Psoas muscle (tissue), 8 donors: Measurements from ENCODE around the gene ALAS1. TPM values are rescaled to one million over a fixed set of nuclear protein-coding genes. Genes with fewer than 3 reads are reported as not detected.
A peak's percentile ranks its signal among the peaks of the same experiment; 100 is the strongest.

Source experiments
- ATAC-seq, 4 donors: fragments of 200-7000 bp; cut with Tn5 transposase; one replicate each; pipeline ENCODE4 v1.9.1; 2020; ENCODE audit warnings: moderate library complexity in 3 of 4, mild to moderate bottlenecking in 2 of 4
- DNase-seq, 2 donors: peaks; one replicate each; pipeline ENCODE4 v3.0.0-alpha.2; 2020
- H3K27ac ChIP-seq: fragments of 200-600 bp; one replicate; pipeline ENCODE4 v1.8.0; 2022
- H3K27me3 ChIP-seq, 3 donors: fragments of 200-600 bp in 1 of 3; one replicate each; pipeline versions ENCODE4 v1.6.1 to v1.8.0; 2013 to 2022; ENCODE audit warnings: low read length in 2 of 3, mild to moderate bottlenecking in 2 of 3, moderate library complexity in 1 of 3; ENCODE audit not compliant: insufficient read depth in 3 of 3
- H3K36me3 ChIP-seq, 2 donors: fragments of 200-600 bp in 1 of 2; one replicate each; pipeline versions ENCODE4 v1.6.1 to v1.8.0; 2013 to 2022; ENCODE audit warnings: low read depth in 1 of 2, mild to moderate bottlenecking in 1 of 2, moderate library complexity in 1 of 2; ENCODE audit not compliant: insufficient read depth in 1 of 2
- H3K4me1 ChIP-seq: fragments of 200-600 bp; one replicate; pipeline ENCODE4 v1.8.0; 2022
- H3K4me3 ChIP-seq: fragments of 200-600 bp; one replicate; pipeline ENCODE4 v1.8.0; 2022; ENCODE audit warnings: mild to moderate bottlenecking
- H3K9me3 ChIP-seq: fragments of 200-600 bp; one replicate; pipeline ENCODE4 v1.8.0; 2022
- WGBS, 3 donors: extraction: QIAGEN DNeasy Blood & Tissue Kit; methylation state at CpG; one replicate each; pipeline versions ENCODE4 v1.1.6 to v1.1.7; 2013; 5-methylcytosine and 5-hydroxymethylcytosine counted together
- intact Hi-C, 2 donors: fragments of 100-400 bp; cut with DNase I; formaldehyde crosslinking; loops; one replicate each; pipeline versions ENCODE4 v1.11.0 to v1.14.2; 2022
- polyA plus RNA-seq, 3 donors: library from polyadenylated mRNA; stranded (reverse); fragments of 200-250 nt; gene quantifications; one replicate each; pipeline ENCODE4 v1.2.3, GENCODE V29; 2013
- total RNA-seq, 4 donors: library from RNA; stranded (reverse); fragmentation: NEBNext Ultra II Directional in 2 of 4; extraction: Animal tissue kit (Norgen Biotek cat#: 25700) in 2 of 4; gene quantifications; one replicate each; pipeline versions ENCODE4 v1.2.1 to v1.2.4, GENCODE V29; 2021 to 2023
- TF ChIP-seq, protein P1 (sequence below): fragments of 200-600 bp; IDR thresholded peaks from one replicate; pipeline ENCODE4 v1.8.0; 2022; ENCODE audit warnings: antibody characterized with exemption
- donor health status: healthy with polysubstance abuse.
- donor health status: DM: no; HTN: no; CAD: no; lungs with moderate emphysema.
- donor health status: Bipolar disorder and iron deficiency.
- donor health status: healthy.
- donor health status: DM: yes; HTN: yes; CAD: no.
- donor health status: DM: no; HTN: no; CAD: no.
- donor health status: DM: no; HTN: no; CAD: no.
- donor health status: DM: yes; HTN: yes; CAD: no.

ALAS1 gene
- total and polyA plus RNA-seq, 7 donors, result 50.1 to 138 (median 75.2) TPM

DNA sequence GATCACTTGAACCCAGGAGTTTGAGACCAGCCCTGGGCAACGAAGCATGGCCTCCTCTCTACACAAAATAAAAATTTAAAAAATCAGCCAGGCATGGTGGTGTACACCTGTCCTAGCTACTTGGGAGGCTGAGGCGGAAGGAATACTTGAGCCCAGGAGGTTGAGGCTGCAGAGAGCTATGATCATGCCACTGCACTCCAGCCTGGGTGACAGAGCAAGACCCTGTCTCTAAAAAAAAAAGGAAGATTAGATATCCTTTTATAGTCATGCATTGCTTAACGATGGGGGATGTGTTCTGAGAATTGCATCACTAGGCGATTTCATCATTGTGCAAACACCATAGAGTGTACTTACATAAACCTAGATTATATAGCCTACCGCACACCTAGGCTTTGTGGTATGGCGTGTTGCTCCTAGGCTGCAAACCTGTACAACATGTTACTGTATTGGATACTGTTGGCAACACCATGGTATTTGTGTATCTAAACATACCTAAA lies 12.6 kb downstream of the ALAS1 start:
- no peak for DNase-seq
- peak in 2 of 4 donors; percentile 42 to 51 for ATAC-seq
- Histone ChIP-seq H3K9me3 (no peaks in the 10 kb centered on the region), H3K27me3 (no peaks in the 10 kb centered on the region), H3K4me3 (no peak overlapping the region), H3K36me3 (peaks cover 5 to 100% of the 10 kb centered on the region in 2 donors), H3K27ac (no peak overlapping the region), H3K4me1 (peaks cover 1% of the 10 kb centered on the region)
- TF ChIP-seq, protein P1, sequence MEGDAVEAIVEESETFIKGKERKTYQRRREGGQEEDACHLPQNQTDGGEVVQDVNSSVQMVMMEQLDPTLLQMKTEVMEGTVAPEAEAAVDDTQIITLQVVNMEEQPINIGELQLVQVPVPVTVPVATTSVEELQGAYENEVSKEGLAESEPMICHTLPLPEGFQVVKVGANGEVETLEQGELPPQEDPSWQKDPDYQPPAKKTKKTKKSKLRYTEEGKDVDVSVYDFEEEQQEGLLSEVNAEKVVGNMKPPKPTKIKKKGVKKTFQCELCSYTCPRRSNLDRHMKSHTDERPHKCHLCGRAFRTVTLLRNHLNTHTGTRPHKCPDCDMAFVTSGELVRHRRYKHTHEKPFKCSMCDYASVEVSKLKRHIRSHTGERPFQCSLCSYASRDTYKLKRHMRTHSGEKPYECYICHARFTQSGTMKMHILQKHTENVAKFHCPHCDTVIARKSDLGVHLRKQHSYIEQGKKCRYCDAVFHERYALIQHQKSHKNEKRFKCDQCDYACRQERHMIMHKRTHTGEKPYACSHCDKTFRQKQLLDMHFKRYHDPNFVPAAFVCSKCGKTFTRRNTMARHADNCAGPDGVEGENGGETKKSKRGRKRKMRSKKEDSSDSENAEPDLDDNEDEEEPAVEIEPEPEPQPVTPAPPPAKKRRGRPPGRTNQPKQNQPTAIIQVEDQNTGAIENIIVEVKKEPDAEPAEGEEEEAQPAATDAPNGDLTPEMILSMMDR, result no peak
- intact Hi-C loops, result no loop called here
- WGBS, 3 donors, result 86 to 95% (median 88%) methylated on average over 6 of the region's 6 CpGs

DNA sequence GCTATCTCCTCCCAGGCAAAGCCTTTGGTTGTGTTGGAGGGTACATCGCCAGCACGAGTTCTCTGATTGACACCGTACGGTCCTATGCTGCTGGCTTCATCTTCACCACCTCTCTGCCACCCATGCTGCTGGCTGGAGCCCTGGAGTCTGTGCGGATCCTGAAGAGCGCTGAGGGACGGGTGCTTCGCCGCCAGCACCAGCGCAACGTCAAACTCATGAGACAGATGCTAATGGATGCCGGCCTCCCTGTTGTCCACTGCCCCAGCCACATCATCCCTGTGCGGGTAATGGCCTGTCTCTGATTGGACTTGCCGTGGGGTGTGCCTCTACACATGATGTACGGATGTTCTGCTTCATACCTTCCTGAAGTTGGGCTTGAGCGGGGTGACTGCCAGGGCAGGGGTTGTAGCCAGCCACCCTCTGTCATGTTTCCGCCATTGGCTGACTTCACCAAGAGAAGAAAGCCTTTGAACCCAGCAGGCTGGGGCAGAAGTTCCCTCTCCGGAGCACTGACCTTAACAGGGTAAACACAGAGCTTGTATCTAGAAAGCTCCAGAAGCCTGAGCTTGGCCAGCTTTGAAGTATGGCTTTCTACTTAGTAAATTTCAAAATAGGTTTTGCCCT lies 13.4 kb downstream of the ALAS1 start:
- Histone ChIP-seq H3K4me1 (peaks cover 6% of the 10 kb centered on the region), H3K27me3 (no peaks in the 10 kb centered on the region)
- intact Hi-C loops, result no loop called here

GRCh38 chr3:52213005-52213404 lies 15.0 kb downstream of the ALAS1 start:
- no peak overlapping the region for H3K4me3 ChIP-seq
- no peak overlapping the region for H3K27ac ChIP-seq
- no peaks in the 10 kb centered on the region for H3K9me3 ChIP-seq
- H3K36me3 ChIP-seq, result peaks cover 5 to 80% of the 10 kb centered on the region in 2 donors
- DNase-seq (no peak), ATAC-seq (no peak)
- no peaks in the 10 kb centered on the region for H3K27me3 ChIP-seq
- intact Hi-C loops, result no loop called here
- H3K4me1 ChIP-seq, result peaks cover 20% of the 10 kb centered on the region
- TF ChIP-seq, protein P1, result no peak
- 77 to 93% (median 79%) methylated on average over 8 of the region's 8 CpGs for WGBS, 3 donors

More for the DNA sequence above, 13.4 kb downstream of the ALAS1 start:
- no peak overlapping the region for H3K4me3 ChIP-seq
- no peak overlapping the region for H3K27ac ChIP-seq
- WGBS, 3 donors, result 92 to 94% (median 93%) methylated on average over 18 of the region's 18 CpGs
- ATAC-seq (no peak), DNase-seq (no peak)
- TF ChIP-seq, protein P1, result no peak
- peaks cover 5 to 96% of the 10 kb centered on the region in 2 donors for H3K36me3 ChIP-seq
- H3K9me3 ChIP-seq, result no peaks in the 10 kb centered on the region

DNA sequence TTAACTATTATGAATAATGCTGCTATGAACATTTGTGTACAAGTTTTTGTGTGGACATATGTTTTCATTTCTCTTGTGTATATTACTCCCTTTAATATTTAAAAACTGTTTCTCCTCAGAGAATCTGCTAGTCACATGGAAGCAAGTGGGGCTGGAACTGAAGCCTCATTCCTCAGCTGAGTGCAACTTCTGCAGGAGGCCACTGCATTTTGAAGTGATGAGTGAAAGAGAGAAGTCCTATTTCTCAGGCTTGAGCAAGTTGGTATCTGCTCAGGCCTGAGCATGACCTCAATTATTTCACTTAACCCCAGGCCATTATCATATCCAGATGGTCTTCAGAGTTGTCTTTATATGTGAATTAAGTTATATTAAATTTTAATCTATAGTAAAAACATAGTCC lies 15.9 kb downstream of the ALAS1 start:
- peaks cover 20% of the 10 kb centered on the region for H3K4me1 ChIP-seq
- no peak overlapping the region for H3K4me3 ChIP-seq
- TF ChIP-seq, protein P1, result no peak
- no peak for DNase-seq
- H3K9me3 ChIP-seq, result no peaks in the 10 kb centered on the region
- no peak for ATAC-seq
- peaks cover 0 to 71% of the 10 kb centered on the region in 2 donors for H3K36me3 ChIP-seq
- intact Hi-C loops, result no loop called here
- H3K27me3 ChIP-seq, result no peaks in the 10 kb centered on the region
- H3K27ac ChIP-seq, result no peak overlapping the region

DNA sequence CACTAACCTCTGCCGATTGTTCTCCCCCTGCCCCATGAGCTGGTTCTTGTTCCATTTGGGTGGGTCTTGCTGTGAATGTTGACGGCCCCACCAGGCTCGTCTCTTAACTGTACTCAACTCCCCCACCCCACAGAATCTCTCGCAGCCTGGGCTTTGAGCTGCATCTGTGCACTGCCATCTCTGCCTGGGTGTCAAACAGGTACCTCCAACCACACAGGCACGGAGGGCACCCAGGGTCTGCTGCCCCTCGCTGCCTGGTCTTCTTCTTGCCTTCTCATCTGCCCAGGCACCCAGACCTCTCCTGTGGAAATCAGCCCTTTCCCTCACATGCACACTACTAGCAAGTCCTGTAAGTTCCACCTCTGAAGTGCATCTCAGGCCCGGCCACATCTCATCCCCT lies 17.4 kb downstream of the ALAS1 start:
- H3K9me3 ChIP-seq, result no peaks in the 10 kb centered on the region
- DNase-seq, result no peak
- TF ChIP-seq, protein P1, result no peak
- H3K4me3 ChIP-seq, result no peak overlapping the region
- WGBS, 3 donors, result 94 to 95% (median 95%) methylated on average over 7 of the region's 7 CpGs
- H3K4me1 ChIP-seq, result peaks cover 20% of the 10 kb centered on the region
- H3K27ac ChIP-seq, result no peak overlapping the region
- no peaks in the 10 kb centered on the region for H3K27me3 ChIP-seq
- ATAC-seq, result no peak
- H3K36me3 ChIP-seq, result peaks cover 0 to 56% of the 10 kb centered on the region in 2 donors
- intact Hi-C loops, result no loop called here
